T-helper 22 cell (primary cell): ENCODE measurements around the gene SH3GL2.
"Not testable (repeated sequence)": the region's sequence is repeated elsewhere in the genome, so short reads cannot be mapped to it uniquely, and the experiment has no call there.

ENCODE experiments used
- DNase-seq: peaks from one replicate; pipeline ENCODE4 v3.0.0-alpha.2; 2020; ENCODE audit warnings: low read depth

Gene SH3GL2

DNA sequence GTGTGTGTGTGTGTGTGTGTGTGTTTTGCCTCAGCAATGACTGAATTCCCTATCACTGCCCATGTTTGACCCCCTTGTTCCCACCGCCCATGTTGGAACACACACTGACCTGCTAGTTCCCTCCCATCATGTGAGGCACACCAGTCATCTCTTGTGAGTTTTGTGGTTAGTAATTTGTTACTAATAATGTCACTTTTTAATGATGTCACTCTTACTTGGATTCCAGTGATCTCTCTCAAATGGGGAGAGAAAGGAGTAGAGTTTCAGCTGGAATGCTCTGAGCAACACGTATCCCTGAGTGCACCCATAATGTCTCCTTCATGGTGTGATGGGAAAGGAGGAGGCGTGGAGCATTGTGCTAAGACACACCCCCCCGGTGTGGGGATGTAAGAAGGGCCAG lies 172.6 kb downstream of the SH3GL2 start:
- no peak for DNase-seq

DNA sequence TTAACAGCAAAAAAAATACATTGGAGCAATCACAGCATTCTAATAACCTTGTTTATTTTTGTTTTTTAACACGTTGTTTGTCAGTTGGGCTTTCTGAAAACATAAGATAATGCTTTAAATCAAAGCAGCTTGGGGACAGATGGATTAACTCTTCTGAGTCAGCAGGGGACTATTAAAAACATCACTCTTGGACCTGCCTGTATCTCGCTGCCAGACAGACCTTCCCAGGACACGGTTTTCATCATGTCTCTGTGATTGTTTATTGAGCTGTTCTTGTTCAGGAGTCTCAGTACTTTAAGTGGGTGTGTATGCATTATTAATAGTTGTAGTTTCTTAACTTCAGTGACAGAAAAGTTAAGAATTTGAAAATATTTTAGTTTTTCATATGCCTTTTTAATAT lies 173.2 kb downstream of the SH3GL2 start:
- no peak for DNase-seq

DNA sequence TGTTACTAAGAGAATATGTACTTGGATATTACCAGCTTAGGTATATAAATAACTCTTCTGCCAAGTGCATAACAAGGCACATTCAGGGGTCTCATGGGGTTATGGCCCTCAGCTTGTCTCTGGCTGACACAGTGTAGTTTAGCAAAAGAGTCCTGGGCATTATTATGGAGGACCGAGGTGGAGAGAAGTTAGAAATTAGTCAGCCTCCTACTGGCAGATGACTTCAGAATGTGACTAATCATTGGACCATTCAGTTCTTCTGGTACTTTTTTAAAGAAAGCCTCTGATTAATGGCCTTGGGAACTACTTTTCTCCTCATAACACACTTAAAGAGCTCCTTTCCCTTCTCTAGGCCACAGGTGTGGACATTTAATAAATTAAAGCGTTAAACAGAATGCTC lies 178.9 kb downstream of the SH3GL2 start:
- no peak for DNase-seq

DNA sequence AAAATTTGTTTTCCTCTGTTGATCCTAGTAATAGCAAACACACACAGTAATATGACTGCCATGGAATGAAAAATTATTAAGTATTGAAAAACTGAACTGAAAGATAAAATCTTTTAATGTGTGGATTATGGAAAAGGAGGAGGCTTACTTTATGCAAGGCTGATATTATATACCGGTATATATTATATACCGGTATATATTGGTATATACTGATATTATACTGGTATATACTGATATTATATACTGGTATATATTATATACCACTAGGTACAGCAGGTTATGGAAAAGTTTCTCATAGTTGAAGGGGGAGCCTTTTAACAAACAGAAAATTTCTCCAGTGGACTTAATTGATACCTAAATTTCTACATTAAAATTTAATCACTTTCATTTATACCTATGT lies 181.4 kb downstream of the SH3GL2 start:
- no peak for DNase-seq

DNA sequence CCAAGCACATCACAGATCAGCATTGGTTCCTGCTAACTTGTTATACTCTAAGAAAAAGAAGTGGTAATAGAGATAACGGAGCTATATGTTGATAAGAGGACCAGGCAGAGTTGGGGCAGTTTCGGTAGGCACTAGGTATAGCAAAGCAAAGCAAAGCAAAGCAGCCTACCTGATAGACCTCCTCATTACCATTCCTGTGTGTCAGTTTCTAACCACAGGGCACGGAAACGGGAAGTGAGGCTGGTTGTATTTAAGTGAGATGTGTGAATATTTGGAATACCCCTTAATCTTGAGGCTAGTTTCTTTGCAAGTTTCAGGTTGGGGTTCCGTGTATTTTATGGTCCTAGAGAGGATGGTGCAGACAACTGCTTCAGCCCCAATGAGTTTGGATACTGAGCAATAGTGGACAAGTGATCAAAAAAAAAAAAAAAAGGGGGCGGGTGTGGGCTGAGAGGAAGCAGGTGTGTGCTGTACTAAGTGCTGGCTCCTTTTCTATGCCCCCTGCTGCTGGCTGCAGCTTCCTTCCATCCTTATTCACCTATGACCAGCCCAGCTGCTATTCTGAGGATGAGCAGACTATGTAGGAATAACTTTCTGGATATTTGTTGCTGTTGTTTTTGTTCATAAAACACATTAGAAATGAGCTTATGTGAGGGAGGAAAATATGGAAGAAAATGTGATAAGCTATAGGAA lies 183.3 kb downstream of the SH3GL2 start:
- DNase-seq, result no peak

DNA sequence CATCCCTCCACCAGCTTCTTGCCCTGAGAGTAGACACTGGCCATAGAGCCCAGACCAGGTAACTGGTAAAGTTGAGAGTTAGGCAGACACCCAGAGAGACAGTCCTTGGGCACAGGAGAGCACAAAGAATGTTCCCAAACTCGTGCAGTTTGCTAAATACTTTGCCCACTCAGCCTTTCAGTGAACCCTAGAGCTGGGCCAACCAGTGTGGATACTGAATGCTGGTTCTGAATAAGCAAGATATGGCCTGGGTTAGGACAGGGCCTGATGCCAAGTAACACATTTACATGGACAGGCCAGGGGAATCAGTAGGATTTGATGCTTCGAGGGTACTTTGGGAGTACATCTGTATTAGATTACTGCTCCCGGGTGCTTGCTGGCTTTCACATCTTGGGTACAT lies 185.4 kb downstream of the SH3GL2 start:
- no peak for DNase-seq

DNA sequence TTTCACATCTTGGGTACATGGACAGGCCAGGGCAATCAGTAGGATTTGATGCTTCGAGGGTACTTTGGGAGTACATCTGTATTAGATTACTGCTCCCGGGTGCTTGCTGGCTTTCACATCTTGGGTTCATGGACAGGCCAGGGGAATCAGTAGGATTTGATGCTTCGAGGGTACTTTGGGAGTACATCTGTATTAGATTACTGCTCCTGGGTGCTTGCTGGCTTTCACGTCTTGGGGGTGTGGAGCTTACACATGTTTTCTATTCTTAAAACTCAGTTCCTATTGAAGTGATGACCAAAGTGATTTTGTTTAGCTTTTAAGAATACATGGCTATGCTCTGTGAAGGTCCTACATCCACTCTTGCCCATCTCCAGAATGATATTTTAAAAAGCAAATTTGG lies 186.3 kb downstream of the SH3GL2 start:
- DNase-seq, result not testable (repeated sequence)

DNA sequence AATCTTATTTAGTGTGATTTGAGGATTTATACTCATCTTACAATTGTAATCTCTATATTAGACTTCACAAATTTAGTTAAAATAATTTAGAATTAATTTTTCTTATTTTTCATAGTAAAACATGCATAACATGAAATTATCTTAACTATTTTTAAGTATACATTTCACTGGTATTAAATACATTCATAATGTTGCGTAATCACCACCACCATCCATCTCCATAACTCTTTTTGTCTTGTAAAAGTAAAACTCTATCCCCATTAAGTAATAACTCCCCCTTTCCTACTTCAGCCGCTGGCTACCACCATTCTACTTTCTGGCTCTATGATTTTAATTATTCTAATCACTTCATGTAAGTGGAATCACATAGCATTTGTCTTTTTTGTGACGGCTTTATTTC lies 193.4 kb downstream of the SH3GL2 start:
- no peak for DNase-seq

DNA sequence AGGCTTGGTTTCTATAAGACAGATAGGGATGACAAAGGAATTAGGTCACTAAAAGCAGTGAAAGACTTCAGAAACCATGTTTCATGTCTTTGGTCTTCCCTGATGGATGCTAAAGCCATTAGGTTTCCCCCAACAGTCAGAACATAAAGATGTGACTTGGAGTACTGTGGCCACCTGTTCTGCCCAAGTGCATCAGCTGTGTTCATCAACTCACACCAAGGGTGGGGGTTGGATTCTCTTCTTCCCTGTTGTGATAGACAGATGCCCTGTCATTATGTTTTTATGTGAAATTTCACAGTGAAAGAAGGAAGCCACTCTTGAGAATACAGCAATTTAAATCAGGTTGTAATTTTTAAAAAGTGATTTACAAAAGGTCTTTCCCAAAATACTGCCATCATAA lies 196.8 kb downstream of the SH3GL2 start:
- no peak for DNase-seq

DNA sequence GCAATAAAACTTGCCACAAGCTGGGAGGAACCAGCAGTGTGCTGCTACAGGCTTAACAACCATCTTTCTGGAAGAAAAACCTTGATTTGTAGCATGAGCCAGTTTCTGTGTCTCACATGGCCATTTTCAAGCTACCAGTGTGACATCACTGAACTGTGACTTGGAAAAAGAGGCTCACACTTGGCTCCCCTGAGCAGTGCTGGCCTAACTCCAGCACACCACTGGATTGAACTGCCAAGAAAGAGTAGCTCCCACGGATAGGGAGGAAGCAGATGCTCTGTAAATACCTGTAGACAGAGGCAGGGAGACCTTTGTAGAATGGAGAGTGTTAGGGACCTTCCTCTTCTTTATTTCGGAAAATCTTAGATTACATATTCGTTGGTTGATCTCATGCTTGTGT lies 197.9 kb downstream of the SH3GL2 start:
- DNase-seq, result no peak

DNA sequence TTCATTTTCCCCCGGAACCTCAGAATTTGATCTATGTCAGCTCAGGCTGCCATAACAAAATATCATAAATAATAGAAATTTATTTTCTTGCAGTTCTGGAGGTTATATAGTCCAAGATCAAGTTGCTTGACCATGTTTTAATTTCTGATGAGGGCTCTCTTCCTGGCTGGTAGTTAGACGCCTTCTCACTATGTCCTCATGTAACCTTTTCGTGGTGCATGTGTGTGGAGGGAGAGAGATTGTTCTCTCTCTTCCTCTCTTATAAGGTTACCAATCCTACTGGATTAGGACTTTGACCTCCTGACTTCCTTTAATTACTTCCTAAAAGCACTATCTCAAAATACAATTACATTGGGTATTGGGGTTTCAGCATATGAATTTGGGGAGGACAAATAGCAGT lies 198.6 kb downstream of the SH3GL2 start:
- DNase-seq, result no peak

DNA sequence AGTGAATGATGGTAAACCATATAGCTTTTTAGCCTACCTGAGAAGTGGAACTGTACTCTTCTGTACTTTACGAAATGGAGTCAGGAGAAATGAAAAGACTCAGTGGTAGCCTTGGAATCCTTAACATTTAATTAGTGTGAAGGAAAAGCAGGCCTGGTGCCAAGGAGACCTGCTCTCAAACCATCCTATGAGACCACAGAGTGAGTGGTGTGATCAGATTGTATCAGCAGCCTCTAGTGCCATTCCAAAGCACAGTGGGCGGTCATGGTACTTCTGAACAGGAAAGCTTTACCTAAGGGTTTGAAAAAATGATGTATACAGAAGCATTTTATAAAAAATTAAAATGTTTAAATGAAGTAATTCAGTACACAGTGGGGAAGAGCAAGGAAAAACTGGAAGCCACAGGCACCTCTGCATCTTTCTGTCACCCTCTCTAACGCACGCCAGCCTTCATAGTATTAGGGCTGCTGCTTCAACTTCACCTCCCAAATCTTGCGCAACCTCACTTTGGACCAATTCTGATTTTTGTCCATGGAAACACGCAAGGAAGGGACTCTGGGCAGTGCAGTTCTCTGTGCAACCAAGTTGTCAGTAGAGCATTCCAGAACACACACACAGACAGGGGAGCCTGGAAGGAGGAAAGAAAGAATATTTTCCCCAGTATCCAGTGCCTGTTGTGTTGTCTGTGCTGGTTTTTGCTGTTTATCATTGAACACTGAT lies 203.7 kb downstream of the SH3GL2 start:
- no peak for DNase-seq

DNA sequence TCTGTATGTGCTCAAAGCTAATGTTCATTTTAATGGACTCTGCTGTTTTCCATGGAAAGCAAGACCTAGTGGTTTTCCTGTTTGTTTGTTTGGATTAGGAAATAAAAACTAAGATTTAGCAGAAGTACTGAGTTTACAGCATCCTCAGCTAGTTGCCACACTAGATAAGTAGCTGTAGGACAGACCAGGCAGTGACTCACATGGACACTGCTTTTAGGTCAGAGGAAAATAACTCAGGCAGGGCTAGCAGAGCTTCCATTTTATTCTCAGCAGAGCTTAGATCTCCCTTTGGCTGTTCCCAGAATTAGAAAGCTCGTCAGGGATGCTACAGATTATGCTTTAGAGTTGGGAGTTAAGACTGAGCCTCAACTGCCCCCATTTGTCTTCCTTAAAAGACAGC lies 204.4 kb downstream of the SH3GL2 start:
- no peak for DNase-seq

DNA sequence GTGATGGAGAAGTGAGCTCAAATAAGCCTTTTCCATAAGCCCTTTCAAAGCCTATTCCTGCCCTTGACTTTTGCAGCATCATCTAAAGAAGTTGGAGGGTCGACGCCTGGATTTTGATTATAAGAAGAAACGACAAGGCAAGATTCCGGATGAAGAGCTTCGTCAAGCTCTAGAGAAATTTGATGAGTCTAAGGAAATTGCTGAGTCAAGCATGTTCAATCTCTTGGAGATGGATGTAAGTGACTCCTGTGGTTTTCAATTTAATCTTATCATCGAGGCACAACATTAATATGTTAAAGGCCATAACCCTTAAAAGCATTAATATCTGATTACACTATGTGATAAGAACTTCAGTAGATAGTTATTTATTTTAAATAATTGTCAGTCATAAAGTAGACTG lies 210.4 kb downstream of the SH3GL2 start:
- no peak for DNase-seq

DNA sequence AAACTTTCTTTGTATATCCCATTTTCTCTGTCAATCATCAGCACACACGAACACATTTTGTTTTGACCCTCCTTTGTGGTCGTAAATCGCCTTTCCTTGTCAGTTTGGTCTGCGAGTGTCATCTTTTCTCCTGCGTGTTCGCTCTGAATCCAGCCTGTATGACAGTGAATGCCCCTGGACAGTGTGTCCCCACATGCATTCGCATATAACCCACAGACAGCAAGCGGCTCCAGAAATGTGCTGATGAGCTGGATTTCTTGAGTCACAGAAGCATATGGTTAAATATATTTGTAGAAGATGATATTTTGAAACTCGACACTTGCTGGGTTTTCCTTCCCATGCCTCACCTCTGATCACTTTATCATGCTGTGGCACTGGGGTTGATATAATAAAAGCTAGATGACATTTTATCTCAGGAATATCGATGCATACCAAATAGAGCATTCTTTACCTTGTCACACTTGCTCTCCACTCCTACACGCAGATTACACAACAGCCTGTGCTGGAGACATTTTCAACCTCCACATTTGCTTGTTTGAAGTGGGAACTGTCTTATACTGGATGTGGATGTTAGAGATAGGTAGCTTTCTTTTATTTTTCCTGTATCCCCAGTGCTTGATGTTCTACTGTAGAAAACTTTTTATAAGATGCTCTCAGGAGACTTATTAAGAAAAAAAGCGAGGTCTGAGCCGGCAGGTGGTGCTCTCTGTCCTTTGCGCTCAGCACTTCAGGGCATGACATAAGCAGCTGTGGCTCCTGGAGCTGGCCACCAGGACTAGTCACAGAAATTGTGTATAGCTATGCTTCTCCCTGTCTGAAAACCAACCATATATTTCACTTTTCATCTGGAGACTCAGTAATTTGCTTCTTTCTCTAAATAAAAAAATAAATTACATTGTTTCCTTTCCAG lies 215.1 kb downstream of the SH3GL2 start:
- DNase-seq, result no peak

DNA sequence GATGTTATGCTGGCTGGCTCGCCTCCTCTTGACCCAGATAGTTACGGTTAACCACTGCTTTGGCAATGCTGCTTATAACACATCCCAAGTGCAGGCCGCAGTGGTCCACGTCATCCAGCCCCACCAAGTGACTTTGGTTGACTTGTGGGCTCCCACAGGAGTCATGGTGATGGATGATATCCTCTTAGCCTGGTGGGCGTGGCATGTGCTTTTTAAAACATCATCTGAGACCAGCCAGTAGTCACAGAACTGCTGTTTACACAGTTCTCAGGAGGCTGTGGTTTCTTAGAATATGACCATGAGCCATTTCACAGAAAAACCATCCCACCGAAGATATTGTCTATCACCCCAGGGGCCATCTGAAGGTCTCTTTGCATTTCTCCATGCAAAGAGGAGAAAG lies 216.9 kb downstream of the SH3GL2 start:
- DNase-seq, result no peak

DNA sequence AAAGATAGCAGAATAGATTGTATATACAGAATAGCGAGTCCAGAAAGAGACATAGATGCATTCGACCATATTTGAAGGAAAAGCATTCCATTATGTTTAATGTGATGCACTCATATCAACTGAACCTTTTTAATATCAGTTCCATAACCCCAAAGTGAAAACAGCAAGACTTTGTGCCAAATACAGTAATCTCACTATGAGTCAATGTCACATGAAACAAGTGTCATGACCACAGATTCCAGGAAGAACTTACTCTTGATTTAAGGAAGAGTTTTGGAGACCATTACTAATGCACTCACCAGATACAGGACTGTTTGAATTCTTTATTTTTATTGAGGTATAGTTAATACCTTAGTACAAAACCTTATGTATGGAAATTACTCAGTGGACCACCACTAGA lies 220.5 kb downstream of the SH3GL2 start:
- no peak for DNase-seq

DNA sequence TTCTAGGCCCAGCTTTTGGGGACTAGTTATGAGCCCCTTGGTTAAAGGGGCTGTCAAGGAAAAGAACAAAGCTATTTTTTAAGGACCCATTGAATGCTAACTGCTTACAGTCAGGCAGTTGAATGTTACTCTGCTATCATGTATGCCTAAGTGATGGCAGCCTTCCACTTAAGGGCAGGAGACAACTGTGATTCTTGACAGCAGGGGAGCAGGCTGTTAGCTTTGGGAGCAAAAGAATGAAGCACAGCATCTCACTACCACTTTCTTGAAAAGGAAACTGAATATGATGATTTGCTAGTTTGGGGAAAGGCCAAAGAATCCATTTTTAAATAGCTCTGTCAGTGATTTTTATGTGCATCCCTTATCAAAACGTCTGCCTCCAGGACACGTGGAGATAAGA lies 221.6 kb downstream of the SH3GL2 start:
- no peak for DNase-seq

DNA sequence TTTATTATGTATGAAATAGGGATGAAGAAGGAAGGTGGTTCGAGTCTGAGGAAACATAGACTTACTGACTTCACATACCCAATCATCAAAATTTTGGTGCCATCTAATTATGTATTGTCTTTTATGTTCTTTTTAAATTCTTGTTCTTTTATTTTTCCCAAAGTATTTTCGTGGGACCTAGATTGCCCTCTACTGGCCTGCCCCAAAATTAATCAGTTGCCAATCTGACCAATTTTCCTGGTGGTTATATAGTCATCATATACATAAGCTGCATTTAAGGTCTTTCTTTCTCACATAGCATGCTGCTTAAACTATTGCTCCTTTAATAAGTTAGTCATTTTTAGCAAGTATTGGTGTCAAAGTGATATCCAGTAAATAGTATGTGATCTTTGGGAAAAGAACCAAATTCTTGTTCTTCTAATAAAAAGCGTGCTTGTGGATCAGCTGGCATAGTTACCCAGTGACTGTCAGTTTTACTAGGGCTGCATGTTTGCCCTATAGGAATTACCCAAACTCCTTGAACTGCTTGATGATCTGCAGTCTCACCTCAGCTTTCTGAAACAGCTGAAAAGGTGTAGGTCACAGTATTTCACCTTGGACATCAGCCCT lies 223.5 kb downstream of the SH3GL2 start:
- DNase-seq, result no peak

DNA sequence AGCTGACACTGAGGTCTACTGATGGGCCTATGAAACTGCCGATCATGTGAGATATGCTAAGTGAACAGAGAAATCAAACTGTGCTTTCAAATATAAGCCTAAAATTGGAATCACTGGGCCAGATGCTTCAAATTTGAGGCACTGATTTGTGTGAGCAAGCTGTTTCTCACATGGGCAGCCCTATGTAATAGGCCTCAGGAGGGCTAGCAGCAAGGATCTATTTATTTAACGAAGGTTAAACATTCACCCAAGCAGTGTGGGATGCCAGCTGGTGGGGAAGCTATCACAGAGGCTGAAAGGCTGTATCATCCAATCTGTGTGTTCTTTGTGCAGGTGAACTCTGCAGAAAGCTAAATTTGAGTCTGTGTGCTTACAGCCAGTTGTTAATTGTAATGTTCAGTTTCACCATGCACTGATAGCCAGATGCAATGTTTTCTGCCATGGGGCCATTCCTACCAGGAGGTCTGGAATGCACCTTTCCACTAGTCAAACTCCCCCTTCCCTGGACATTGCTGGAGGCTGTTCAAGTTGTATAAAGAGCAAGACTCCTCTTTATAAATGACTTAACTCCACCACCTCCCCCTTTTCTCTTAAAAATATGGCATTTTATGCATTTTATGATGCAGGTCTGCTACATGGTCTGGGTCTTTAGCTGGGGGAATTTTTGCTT lies 228.9 kb downstream of the SH3GL2 start:
- DNase-seq, result no peak

DNA sequence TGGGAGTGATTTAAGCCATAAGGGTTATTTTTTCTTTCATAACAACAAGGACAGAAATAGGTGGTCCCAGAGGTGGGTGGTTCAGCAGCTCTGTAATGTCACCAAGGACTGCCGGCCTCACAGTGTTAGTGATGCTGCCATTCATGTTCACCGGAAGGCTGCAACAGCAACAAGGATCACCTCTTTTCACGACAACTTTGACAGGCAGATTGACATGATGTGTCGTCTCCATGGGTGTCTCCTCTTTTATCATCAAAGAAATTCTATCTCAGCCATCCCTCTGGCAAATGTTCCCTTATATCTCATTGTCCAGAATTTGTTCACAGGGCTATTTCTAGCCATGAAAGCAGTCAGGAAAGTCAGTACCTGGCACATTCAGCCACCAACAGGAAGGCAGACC lies 231.5 kb downstream of the SH3GL2 start:
- DNase-seq, result no peak
